Germinal center (tissue), 1 donor: ENCODE measurements around the gene THSD1.
"Not testable (repeated sequence)": the region's sequence is repeated elsewhere in the genome, so short reads cannot be mapped to it uniquely, and the experiment has no call there.

Experiments
- DNase-seq: peaks from one replicate; pipeline ENCODE4 v3.0.0; 2012; ENCODE audit warnings: mixed read lengths, low spot score

THSD1 gene

GRCh38 chr13:52408071-52408658 lies 2.2 kb upstream of the THSD1 start:
- DNase-seq = not testable (repeated sequence)

DNA sequence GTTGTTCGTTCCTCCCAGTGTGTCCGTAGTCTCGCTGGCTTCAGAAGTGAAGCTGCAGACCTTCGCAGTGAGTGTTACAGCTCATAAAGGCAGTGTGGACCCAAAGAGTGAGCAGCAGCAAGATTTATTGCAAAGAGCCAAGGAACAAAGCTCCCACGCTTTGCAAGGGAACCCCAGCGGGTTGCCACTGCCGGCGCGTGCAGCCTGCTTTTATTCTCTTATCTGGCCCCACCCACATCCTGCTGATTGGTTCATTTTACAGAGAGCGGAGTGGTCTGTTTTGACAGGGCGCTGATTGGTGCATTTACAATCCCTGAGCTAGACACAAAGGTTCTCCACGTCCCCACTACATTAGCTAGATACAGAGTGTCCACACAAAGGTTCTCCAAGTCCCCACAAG lies 1.5 kb upstream of the THSD1 start:
- not testable (repeated sequence) for DNase-seq

DNA sequence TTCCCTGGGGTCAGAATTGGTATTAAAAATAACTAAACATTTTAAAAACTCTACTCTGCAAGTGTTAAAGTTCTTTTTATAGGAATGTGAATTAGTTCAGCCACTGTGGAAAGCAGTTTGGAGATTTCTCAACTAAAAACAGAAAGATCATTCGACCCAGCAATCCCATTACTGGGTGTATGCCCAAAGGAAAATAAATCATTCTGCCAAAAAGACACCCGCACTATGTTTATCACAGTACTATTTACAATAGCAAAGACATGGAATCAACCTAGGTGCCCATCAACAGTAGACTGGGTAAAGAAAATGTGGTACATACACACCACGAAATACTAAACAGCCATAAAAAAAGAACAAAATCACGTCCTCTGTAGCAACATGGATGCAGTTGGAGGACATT lies 657 bp upstream of the THSD1 start:
- DNase-seq = no peak

GRCh38 chr13:52405369-52405766 lies 604 bp downstream of the THSD1 start:
- no peak for DNase-seq

- DNase-seq = no peak
Measured at GRCh38 chr13:52399708-52400107, 6.3 kb downstream of the THSD1 start.

DNA sequence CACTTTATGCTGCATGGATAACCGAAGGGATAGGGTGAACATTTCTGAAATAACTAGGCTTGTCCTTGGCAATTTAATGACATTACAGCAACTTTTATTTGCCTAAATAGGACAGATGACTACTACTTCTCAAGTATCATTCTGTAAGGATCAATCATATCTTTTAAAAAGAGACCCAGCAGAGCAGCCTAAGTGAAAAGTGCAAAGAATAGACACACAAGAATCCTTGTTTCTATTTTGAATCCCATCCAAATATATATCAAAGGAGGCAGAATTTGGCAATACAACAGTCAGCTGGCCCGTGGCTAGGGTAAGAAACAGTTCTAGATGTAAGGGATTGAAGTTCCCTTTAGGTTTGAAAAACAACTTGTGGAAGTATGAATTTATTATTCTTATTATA lies 6.9 kb downstream of the THSD1 start:
- no peak for DNase-seq

GRCh38 chr13:52395704-52396103 lies 10.3 kb downstream of the THSD1 start:
- DNase-seq = no peak

DNA sequence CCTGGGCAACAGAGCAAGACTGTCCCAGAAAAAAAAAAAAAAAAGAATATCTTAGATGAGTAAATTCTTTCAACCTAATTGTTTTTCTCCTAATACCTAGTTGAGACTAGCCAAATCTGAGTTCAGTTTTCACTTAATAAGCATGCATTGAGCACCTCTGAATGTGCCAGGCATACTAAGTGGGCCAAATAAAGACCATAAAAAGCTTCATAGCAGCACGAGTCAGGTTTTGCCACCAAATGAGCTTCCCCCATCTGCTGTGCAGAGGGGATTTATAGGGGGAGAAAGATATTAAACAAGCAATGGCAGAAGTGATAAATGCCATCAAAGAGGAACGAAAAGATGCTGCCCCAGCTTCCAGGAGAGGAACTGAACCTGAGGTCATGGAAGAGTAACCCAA lies 11.4 kb downstream of the THSD1 start:
- DNase-seq = no peak

DNA sequence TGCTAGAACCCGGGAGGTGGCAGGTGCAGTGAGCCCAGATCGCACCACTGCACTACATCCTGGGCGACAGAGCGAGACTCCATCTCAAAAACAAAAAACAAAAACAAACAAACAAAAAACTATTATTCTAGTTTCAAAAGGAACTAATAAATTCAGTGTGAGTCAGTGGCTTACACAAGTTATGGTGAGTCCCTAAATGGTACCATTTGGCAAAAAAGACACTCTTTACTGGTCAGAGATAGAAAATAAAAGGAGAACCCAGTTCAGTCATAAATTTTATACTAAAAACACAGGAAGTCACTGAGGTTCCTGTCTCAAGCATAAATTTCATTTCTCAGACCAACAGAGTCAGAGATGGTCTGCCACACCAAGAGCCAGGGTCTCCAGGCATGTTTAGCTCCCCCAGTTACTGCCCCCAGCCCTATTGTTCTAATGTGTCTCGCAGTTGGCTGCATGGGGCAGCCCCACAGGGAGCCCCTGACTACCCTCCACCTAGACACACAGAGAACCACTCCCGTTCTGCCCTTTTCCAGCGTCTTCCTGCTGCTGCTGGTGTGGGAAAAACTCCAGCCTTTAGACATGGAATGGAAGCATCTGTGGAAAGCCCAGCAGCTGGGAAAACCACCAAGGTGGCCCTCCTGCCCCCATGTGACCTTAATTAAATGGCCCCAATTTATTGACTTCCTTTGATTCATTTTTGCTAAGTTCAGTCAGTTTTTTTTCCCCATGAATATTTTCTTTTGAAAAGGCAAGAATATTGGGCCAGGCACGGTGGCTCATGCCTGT lies 12.2 kb downstream of the THSD1 start:
- no peak for DNase-seq

DNA sequence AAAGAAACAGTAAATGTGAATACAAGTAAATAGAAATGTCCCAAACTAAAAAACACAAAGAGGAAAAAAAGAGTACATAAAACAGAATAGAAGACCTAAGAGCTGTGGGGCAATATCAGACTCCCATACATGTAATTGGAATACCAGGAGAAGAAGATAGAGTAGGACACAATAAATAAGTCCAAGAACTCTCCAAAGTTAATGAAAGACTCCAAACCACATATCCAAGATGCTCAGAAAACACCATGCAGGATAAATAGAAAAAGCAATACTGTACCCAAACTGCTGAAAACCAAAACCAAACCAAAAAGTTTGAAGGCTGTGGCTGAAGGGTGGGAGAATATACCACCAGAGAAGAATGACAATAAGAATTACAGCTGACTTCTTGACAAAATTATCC lies 18.3 kb downstream of the THSD1 start:
- DNase-seq = no peak

GRCh38 chr13:52385870-52386269 lies 20.1 kb downstream of the THSD1 start:
- DNase-seq = no peak

GRCh38 chr13:52383366-52383765 lies 22.6 kb downstream of the THSD1 start:
- no peak for DNase-seq

- DNase-seq = no peak
Measured at GRCh38 chr13:52378312-52378711, 27.7 kb downstream of the THSD1 start.

DNA sequence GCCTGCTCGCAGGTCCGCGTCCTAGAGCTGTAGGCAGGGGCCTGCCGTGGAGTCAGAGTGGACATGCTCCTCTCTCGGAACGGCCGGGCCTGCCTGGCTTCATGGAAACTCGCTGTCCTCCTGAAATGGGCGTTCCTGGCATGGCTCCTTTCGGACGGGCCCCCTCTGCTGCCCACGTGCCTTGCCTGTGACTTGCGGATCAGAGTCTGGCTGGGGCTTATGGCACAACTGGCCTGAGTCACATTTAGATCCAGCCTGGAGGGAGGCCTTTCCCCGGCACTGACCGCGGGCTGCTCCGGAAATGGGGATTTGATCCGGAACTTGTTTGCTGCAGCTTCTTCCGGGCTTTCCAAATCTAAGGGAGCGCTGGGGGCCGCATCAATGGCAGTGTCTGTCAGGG lies 28.1 kb downstream of the THSD1 start:
- no peak for DNase-seq

DNA sequence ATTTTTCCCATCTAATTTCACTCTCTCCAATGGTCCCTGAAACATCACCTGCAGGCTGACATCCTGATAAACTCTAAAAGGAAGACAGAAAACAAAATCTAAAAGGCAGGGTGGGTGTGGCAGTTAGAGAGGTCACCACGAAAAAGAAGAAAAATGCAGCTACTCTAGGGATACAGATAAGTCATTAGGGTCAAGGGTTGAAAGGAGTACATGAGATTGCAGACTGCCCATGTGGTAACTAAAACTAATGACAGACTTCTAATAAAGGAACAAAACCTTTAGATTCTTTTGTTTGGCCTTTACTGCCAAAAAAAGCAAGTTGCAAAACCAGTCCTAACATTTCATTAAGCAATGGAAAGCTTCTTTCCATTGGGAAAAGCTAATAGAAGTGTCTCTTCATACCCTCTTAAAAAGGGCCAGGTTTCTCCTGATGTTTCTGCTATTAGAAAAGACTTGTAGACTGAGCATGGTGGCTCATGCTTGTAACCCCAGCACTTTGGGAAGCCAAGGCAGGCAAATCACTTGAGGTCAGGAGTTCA lies 31.0 kb downstream of the THSD1 start:
- DNase-seq = no peak

DNA sequence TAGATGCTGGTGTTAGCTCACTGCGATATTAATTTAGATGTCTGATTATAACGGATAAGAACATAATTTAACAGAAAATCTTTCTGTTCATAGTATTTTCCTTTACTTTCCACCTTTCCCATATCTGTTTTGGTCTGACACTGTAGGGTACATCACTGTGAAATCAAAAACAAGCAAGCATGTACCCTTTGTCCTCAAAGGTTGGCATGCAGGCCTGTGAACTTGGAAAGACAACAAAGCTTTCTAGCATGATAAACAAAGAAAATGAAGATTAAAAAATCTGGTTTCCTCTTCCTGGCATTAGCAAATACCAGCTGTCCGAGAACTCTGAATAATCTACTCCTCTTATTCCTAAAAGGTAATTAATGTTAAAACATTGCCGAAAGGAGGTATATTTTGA lies 31.6 kb downstream of the THSD1 start:
- no peak for DNase-seq

- DNase-seq = not testable (repeated sequence)
Measured at GRCh38 chr13:52373277-52373676, 32.7 kb downstream of the THSD1 start.

DNA sequence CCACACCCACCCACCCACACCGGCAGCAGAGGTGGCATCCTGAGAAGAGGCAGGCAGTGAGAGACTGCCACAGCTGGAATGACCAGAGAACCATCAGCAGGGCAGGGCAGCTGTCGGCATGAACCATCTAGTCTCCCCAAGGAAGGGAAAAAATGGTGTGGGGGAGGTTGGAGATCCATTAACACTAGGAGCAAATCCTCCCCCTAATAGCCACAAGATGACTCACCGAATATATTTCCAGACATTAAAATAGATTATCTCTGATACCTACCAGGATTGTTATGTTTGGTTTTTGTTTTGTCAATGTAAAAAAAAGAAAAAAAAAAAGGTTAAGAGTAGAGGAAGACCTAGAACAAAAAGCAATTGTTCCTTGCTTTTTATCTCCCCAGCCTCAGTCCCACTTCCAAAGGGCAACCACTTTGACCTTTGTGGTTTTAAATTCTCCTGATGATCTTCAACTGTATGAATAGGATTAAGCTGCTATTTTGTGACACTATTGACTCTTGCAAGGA lies 34.2 kb downstream of the THSD1 start:
- no peak for DNase-seq

DNA sequence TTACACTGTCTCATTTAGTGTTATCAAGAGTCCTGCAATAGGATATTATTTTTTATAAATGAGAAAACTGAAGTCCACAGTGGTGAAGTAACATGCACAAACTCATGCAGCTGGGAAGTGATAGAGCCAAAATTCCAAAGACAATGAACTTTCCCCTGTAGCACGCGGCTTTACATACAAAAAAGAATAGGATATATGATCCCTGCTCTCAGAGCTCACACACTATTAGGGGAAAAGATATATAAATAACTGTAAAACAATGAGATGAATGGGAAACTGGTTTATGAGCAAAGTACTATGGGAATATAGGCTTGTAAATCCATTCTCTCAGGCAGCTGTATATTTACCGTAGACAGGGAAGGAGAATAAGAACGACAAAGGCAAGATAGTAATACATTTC lies 39.7 kb downstream of the THSD1 start:
- DNase-seq = no peak

- not testable (repeated sequence) for DNase-seq
Measured at GRCh38 chr13:52362169-52362887, 43.6 kb downstream of the THSD1 start.

DNA sequence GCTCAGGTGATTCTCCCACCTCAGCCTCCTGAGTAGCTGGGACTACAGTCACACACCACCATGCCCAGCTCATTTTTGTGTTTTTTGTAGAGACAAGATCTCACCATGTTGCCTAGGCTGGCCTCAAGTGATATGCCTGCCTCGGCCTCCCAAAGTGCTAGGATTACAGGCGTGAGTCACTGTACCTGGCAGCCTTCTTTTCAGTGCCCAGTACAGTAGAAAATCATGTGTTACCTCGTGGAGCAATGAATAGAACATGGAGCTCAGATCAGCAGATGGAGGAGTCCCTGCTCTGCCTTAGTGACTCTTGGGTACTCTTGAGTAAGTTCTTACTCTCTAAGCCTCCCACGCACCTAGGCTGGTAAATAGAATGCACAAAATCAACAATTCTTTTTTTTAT lies 44.7 kb downstream of the THSD1 start:
- no peak for DNase-seq

DNA sequence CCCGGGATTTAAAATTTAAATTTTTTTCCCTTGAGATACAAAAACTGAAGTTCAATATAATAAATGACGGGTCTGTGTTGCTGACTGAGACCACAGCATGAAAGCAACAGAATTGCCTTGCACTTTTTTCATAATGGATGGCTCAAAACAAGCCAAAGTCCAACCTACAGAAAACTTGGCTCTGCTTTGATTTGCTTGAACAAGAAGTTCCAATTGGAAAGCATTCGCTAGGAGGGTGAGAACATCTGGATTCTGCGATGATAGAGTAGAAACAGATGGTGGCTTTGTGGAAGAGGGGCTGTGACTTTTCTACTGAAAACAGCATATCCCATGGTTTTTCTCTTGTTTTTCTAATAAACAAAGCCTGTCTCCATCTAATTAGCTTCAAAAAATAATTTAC lies 46.4 kb downstream of the THSD1 start:
- DNase-seq = no peak

DNA sequence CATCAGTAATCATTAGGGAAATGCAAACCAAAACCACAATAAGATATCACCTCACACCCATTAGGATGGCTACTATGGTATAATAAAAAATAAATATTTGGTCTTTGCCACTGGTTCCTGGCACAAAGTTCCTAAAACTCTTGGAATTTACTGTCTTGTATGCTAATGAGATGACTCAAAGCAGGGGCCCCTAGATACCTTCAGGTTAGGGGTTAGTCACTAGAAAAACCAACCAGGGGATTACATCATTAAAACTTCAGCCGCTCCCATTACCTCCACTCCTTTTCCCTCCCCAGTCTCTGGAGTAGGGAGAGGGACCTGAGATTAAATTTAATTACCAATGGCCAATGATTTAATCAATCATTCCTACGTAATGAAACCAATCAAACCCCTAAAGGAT lies 49.6 kb downstream of the THSD1 start:
- no peak for DNase-seq
